Right atrium auricular region (tissue), 2 donors: ENCODE data around the gene TLX1. TPM values are rescaled to one million over a fixed set of nuclear protein-coding genes. Genes with fewer than 3 reads are reported as not detected.

Experiments used
- DNase-seq: peaks from one replicate; pipeline ENCODE4 v3.0.0-alpha.2; 2019; ENCODE audit warnings: low spot score
- H3K27ac ChIP-seq, 2 donors: fragments of 200-600 bp; sonication (generic); 1 replicate in 1 of 2; 2 replicates in 1 of 2; pipeline ENCODE4 v1.5.1; 2016 to 2019
- H3K27me3 ChIP-seq, 2 donors: fragments of 200-600 bp; sonication (generic); one replicate each; pipeline versions ENCODE4 v1.5.1 to v1.6.0; 2017 to 2019
- H3K36me3 ChIP-seq: fragments of 200-600 bp; sonication (generic); one replicate; pipeline ENCODE4 v1.5.1; 2016
- H3K4me1 ChIP-seq, 2 donors: fragments of 200-600 bp; sonication (generic); one replicate each; pipeline versions ENCODE4 v1.5.1 to v1.6.0; 2017 to 2019
- H3K4me3 ChIP-seq, 2 donors: fragments of 200-600 bp; sonication (generic); 1 replicate in 1 of 2; 2 replicates in 1 of 2; pipeline ENCODE4 v1.5.1; 2017 to 2019; ENCODE audit warnings: mild to moderate bottlenecking in 1 of 2, moderate library complexity in 1 of 2
- H3K9me3 ChIP-seq, 2 donors: fragments of 200-600 bp; sonication (generic); one replicate each; pipeline ENCODE4 v1.5.1; 2019
- CTCF ChIP-seq, 2 donors: fragments of 200-600 bp; sonication (generic); IDR thresholded peaks; one replicate each; pipeline ENCODE4 v1.5.1; 2019; ENCODE audit warnings: antibody characterized with exemption in 2 of 2
- total RNA-seq, 2 donors: library from RNA; depleted of rRNA; stranded (reverse); fragments of >200 nt; gene quantifications; one replicate each; pipeline ENCODE4 v1.1.0, GENCODE V29; 2016

The TLX1 gene
- total RNA-seq, 2 donors from 2014 or later, result not detected

DNA sequence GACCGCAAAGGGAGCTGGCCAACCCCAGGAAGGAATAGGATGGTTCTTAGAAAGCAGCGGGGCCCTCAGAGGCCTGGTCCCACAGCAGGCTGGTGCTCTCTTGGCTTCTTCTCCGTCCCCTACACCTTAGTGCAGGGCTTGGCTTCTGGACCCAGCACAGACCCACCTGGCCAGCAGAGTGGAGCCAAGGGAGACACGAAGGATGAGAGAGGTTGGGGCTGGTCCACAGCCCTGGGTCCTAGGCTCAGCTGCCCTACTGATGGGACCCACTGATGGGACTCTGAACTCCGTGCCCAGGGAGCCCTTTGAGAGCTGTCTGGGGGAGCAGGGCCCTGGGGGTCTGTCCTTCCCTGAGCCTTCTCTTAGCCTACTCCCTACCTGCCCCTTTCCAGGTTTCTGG, 6.2 kb upstream of the TLX1 start:
- Histone ChIP-seq H3K27me3 (peaks cover 8 to 33% of the 10 kb centered on the region in 2 donors), H3K27ac (no peak overlapping the region), H3K4me1 (peaks cover 0 to 27% of the 10 kb centered on the region in 2 donors), H3K4me3 (no peak overlapping the region), H3K9me3 (no peaks in the 10 kb centered on the region), H3K36me3 (no peaks in the 10 kb centered on the region)
- no peak for DNase-seq
- no peak for TF ChIP-seq CTCF (IDR thresholded peaks at IDR 0.05)

- TF ChIP-seq CTCF (IDR thresholded peaks at IDR 0.05), result no peak
- H3K27ac ChIP-seq, result no peak overlapping the region
- H3K4me1 ChIP-seq, result peaks cover 0 to 27% of the 10 kb centered on the region in 2 donors
- no peak overlapping the region for H3K4me3 ChIP-seq
- no peaks in the 10 kb centered on the region for H3K9me3 ChIP-seq
- DNase-seq, result no peak
- H3K36me3 ChIP-seq, result no peaks in the 10 kb centered on the region
- peaks cover 20 to 48% of the 10 kb centered on the region in 2 donors for H3K27me3 ChIP-seq
Measured at GRCh38 chr10:101126684-101127628, 4.1 kb upstream of the TLX1 start.

DNA sequence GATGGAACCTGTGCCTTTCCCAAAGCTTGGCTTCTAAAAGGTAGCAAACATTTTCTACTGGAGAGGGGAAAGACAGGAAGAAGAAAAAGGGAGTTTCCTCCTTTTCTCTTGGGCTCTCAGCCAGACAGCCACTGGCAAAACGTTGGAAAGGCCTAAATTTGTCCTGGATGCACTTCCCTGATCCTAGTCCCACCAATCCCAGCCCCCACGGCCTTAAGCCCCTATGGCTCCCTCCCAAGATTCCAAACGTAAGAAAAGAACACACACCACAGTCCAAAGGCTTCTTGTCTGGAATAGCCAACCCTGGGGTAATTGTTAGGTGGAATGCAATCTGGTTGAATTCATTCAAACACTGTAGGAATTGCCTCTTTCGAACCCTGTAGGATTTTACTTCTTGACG, 959 bp upstream of the TLX1 start:
- Histone ChIP-seq H3K36me3 (no peaks in the 10 kb centered on the region), H3K27me3 (peaks cover 45 to 60% of the 10 kb centered on the region in 2 donors), H3K4me3 (no peak overlapping the region), H3K9me3 (no peaks in the 10 kb centered on the region), H3K27ac (no peak overlapping the region), H3K4me1 (peaks cover 0 to 37% of the 10 kb centered on the region in 2 donors)
- no peak for DNase-seq
- TF ChIP-seq CTCF (IDR thresholded peaks at IDR 0.05), result no peak

DNA sequence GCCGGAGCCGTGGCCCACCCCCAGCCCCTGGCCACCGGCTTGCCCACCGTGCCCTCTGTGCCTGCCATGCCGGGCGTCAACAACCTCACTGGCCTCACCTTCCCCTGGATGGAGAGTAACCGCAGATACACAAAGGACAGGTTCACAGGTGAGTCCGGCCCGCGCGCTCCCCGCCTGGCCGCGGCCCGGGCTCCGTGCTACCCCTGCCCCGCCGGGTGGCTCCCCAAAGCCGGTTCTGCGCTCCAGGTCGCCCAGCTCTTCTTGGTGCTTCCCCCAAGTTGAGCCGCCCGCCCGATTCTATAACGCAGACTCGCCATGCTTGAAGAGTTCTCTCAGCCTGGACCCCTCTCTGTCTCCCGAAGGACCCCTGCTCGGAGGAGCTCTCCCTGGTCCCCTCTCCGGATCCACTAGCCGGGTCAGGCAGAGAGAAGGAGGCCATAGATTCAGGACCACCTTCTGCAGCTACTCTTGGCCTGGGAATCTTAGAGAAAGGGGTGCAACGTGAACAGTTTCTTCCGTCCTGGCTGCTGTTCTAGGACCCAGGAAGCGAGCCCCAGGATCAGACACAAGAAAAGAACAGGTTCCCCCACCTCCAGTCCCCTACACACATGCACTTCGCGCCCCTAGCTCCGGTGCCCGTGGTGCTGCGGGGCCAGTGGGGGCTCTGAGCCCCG, 999 bp downstream of the TLX1 start:
- Histone ChIP-seq H3K27me3 (peaks cover 43 to 65% of the 10 kb centered on the region in 2 donors), H3K4me1 (peaks cover 0 to 43% of the 10 kb centered on the region in 2 donors), H3K27ac (no peak overlapping the region), H3K9me3 (no peaks in the 10 kb centered on the region), H3K4me3 (peak overlapping the region in 1 of 2 donors; percentile 33), H3K36me3 (no peaks in the 10 kb centered on the region)
- no peak for DNase-seq
- no peak for TF ChIP-seq CTCF (IDR thresholded peaks at IDR 0.05)

DNA sequence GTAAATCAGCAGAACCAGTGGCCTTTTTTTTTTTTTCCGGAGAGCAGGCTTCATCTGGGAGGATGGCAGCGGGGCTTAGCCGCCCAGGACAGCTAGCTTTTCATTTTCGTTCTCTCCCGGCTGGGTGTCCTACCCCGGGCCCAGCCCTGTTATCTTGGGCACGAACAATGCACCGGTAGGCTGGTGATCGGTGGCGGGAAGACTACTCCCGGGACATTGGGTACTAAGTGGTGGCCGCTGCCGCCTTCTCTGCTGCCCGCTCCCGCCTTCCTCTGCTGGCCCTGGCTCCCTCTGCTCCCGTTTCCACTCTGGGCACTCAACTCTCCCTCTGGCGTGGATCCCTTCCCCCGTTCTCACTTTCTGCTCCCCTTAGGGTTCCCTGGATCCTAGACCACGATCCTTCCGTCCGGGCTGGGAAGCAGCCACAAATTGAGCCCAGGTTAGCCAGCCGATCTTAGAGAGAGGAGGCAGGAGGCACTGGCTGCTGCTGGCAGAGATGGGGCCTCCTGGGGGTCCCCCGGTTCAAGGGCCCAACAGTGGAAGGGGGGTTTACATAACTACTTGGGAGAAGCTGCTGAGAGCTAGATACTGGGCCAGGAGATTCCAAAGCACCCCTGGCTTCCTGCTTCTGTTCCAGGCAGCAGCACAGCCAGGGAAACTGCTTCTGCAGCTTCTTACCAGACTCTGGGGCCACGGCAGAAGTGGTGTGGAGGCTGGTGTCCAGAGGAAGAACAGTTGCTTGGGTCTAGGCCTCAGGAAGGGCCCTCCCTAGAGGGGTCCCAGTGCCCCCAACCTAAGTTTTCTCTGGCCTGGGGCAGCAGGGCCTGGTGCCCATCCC, 1.8 kb downstream of the TLX1 start:
- no peak for TF ChIP-seq CTCF (IDR thresholded peaks at IDR 0.05)
- H3K27me3 ChIP-seq, result peaks cover 43 to 60% of the 10 kb centered on the region in 2 donors
- H3K4me3 ChIP-seq, result no peak overlapping the region
- H3K27ac ChIP-seq, result no peak overlapping the region
- DNase-seq, result no peak
- peaks cover 0 to 43% of the 10 kb centered on the region in 2 donors for H3K4me1 ChIP-seq
- H3K36me3 ChIP-seq, result no peaks in the 10 kb centered on the region
- H3K9me3 ChIP-seq, result no peaks in the 10 kb centered on the region
